ENCODE data around the gene KLHL6.
A peak's percentile ranks its signal among the peaks of the same experiment; 100 is the strongest.
"Not testable (repeated sequence)": the region's sequence is repeated elsewhere in the genome, so short reads cannot be mapped to it uniquely, and the experiment has no call there.

The KLHL6 gene

DNA sequence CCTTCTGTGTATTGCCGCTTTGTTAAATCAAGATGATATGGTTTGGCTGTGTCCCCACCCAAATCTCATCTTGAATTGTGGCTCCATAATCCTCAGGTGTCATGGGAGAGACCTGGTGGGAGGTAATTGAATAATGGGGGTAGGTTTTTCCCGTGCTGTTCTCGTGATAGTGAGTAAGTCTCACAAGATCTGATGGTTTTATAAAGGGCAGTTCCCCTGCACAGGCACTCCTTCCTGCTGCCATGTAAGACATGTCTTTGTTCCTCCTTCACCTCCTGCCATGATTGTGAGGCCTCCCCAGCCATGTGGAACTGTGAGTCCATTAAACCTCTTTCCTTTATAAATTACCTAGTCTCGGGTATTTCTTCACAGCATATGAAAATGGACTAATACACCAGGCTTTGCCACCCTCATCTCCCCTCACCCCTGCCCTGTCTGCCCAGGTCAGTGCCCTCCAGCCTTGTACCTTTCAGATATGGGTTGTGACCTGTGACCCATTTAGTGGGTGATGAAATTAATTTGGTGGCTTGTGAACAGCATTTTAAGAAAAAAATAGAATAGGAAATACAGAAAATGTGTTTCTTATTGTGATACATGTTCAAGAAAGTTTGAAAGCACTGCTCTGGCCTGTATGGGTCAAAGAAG, 71.0 kb downstream of the KLHL6 start:
- DNase-seq = no peak

- DNase-seq = no peak
Observed at GRCh38 chr3:183481582-183481981, 73.9 kb downstream of the KLHL6 start.

GRCh38 chr3:183478501-183478900, 77.0 kb downstream of the KLHL6 start:
- DNase-seq = no peak

DNA sequence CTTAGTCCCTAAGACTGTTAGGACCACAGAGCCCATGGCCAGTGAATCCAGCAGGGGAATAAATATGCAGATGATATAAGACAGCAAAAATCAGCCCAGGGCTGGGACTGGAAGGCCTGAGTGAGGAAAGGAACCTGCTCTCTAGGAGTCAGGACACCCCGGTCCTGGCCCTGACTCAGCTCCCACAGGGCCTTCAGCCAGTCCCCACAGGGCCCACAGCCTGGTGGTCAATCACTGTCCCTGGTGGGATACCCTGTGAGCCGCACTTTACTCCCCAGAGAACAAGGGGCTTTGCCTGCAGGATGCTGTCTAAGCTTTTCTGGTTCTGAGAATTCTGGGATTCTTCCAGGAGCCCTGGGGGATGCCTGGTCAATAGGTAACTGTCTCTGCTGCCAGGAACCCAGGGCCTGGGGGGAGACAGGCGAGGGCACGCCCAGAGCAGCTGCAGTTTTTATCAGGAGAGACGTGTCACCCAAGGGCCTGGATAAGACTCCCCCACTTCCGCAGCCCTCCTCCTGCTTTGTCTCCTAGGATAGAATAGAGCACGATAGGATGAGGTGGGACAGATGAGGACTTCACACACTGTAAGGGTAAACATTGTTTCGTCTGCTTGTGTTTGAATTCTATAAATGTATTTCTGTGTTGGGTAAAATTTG, 77.6 kb downstream of the KLHL6 start:
- no peak for DNase-seq

DNA sequence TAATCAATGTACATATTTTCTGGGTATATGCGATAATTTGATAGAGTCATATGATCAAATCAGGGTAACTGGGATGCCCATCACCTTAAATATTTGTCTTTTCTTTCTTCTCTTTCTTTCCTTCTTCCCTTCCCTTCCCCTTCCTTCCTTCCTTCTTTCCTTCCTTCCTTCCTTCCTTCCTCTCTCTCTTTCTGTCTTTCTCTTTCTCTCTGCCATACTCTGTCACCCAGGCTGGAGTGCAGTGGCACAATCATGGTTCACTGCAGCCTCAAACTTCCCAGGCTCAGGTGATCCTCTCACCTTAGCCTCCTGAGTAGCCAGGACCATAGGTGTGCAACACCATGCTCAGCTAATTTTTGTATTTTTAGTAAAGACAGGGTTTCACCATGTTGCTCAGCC, 79.7 kb downstream of the KLHL6 start:
- not testable (repeated sequence) for DNase-seq

DNA sequence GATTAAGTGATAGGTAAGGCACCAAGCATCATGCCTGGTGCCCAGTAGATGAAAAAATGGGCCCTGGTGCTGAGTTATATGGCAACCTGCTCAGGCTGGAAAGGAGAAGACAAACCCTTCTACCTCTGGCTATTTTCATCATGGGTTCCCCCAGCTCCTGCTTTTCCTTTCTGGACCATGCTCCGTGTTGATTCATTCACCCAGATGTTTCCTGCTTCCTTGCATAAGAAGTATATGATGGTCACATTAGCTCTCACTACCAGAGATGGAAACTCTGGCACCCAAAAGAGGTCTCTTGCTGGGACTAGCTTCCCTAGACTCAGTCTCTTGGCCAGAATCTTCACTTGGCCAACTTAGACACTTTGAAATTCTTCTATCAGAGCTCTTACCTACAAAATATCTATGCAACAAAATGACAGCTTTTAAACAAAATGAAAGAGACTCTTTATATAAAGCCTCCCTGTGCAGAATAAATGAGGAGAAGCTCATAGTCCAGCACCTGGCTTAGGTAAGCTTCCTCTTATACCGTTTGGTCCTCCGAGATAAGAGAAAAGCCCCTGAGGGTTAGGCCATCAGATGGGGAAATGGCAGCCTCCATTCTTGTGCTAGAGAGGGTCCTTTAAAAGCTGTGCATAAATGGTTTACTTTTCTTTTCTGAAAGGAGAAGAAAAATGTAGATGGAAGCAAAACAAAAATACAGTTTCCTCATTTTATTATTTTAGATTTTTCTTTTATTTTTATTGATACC, 80.3 kb downstream of the KLHL6 start:
- no peak for DNase-seq

DNA sequence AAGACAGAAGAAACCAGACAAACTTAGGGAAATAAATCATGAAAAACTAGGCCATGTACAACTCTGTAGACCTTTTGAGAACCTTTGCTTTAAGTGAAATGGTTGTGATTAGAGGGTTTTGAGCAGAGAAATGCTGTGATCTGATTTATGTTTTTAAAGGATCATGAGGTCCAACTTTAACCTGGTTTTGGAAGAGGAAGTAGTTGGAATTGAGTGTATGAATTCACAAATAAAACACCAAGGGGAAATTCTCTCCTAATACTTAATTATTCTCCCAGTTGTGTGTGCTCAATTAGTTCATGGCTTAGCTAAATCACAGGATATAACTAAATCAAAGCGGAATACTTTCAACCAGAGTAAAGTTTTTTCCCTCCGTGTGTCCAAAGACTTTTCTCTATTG, 81.5 kb downstream of the KLHL6 start:
- DNase-seq = no peak

DNA sequence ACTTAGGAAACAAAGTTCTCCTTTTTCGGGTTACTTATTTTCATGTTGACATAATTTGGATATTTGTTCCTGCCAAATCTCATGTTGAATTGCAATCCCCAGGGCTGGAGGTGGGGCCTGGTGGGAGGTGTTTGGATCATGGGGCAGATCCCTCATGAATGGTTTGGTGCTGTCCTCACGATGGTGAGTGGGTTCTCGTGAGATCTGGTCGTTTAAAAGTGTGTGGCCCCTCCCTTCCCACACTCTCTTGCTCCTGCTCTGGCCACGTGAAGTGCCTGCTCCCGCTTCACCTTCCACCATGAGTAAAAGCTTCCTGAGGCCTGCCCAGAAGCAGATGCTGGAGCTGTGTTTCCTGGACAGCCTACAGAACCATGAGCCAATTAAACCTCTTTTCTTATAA, 83.4 kb downstream of the KLHL6 start:
- DNase-seq = no peak

DNA sequence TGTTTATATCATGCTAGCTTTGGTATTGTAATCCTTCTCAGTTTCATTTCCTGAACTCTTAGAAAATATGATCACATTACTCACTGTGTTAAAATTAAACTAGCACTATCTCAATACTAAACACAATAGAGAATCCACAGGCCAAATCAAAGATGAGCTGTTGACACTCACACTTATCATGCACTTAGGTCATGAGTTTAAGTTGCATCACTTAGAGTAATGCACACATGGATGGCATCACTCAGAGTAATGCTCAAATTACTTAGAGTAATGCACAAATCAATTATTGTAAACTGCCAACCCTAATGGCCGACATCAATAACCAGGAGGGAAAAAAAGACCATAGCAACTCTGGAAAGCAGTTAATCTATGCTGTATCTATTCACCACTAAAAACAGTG, 87.1 kb downstream of the KLHL6 start:
- DNase-seq = no peak

GRCh38 chr3:183466575-183466974, 88.9 kb downstream of the KLHL6 start:
- DNase-seq = no peak

DNA sequence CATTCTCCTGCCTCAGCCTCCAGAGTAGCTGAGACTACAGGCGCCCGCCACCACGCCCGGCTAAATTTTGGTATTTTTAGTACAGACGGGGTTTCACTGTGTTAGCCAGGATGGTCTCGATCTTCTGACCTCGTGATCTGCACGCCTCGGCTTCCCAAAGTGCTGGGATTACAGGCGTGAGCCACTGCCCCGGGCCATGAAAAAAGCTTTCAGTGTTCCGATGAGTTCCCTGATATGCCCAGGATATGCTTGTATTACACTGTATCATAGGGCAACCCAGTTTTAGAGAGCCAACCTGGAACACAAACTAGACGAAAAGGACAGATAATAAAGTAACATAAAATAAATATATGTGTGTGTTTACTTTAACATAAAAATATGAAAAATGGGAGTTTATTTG, 89.8 kb downstream of the KLHL6 start:
- not testable (repeated sequence) for DNase-seq

- DNase-seq = no peak
Observed at GRCh38 chr3:183464480-183464879, 91.0 kb downstream of the KLHL6 start.

- DNase-seq = no peak
Observed at GRCh38 chr3:183460081-183461055, 95.1 kb downstream of the KLHL6 start.

DNA sequence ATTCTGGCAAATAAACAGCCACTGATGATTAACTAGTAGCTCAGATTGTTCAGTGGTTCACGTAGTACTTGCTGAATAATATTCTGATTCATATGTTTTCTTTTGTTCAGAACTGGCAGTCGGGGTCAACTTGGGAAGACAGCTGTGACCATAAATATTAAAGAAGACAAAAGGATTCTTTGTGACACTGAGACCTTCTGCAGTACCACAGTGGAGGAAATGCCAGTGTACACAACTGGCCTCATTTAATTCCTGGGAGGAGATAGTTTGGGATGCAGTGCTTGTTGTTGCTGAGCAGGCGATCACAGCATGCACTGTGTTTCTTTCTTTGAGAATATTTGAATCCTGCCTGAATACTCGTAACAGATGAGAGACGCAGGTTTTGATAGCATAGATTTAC, 100.4 kb downstream of the KLHL6 start:
- DNase-seq = no peak

DNA sequence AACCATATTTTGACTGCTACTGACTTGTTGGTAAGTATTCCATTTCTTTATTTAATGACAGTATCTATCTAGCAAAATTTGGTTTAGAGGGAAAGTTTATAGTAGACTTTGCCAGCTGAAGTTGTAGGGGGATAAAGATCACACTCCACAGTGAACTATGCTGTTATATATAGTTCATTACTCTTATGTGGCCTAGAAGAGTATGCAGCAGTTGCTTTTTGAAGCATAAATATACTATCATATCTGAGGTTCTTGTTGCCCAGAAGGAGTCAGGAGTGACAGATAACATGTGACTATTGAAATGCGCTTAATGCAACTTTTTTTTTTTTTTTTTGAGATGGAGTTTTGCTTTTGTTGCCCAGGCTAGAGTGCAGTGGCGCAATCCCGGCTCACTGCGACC, 101.4 kb downstream of the KLHL6 start:
- DNase-seq = no peak

DNA sequence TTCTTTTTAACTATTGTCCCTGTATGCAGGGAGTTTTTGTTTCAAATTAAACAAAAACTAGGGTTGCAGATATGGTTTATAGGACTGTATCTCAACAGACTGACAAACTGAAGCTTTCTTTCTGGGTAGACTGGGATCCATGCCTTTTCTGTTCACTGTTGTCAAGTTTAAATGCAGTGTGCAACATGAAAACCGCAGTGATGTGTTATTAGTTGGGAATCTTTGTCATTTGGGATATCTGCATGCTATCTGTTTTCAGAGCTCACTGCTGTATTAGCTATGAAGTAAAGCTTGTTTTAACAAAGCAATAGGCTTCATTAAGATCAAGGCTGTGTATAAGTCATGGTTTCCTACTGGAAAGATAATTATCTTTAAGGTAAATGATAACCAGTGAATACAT, 105.7 kb downstream of the KLHL6 start:
- DNase-seq = no peak

GRCh38 chr3:183449391-183449790, 106.1 kb downstream of the KLHL6 start:
- peak; percentile 65 for DNase-seq

- DNase-seq = no peak
Observed at GRCh38 chr3:183448369-183449128, 107.0 kb downstream of the KLHL6 start.

GRCh38 chr3:183447206-183448001, 108.1 kb downstream of the KLHL6 start:
- DNase-seq = peak; percentile 97

- DNase-seq = no peak
Observed at GRCh38 chr3:183446838-183447205, 108.7 kb downstream of the KLHL6 start.

DNA sequence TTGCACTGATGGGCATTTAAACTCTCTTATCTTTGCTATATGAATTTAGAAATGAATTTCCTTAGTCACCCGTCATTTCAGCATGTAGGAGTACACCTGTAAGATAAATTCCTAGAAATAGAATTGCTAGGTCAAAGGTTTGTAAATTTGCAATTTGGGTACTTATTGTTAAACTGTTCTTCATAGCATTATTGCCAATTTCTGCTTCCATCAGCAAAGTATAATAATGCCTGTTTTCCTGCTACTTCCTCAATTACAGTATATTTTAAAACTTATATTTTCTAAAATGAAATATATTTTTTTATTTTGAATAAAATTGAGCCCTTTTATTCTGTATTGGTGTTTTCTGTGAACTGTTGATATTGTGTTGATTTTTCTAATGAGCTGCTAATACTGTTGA, 110.8 kb downstream of the KLHL6 start:
- DNase-seq = no peak

Data from hematopoietic multipotent progenitor cell treated with erythropoietin and hydrocortisone succinate and interleukin-3 and kit ligand, for 4 days (in vitro differentiated cells).